Stimulated activated CD8-positive, alpha-beta memory T cell treated with anti-CD3 and anti-CD28 coated beads, Interleukin-12 subunit alpha, Interleukin-12 subunit beta, amount 100 ng/mL, for 24 hours (primary cell): Measurements from ENCODE around the gene PIGC.

Experiments used
- DNase-seq: peaks from one replicate; pipeline ENCODE4 v3.0.0-alpha.2; 2020; ENCODE audit errors: extremely low read depth

PIGC gene

DNA sequence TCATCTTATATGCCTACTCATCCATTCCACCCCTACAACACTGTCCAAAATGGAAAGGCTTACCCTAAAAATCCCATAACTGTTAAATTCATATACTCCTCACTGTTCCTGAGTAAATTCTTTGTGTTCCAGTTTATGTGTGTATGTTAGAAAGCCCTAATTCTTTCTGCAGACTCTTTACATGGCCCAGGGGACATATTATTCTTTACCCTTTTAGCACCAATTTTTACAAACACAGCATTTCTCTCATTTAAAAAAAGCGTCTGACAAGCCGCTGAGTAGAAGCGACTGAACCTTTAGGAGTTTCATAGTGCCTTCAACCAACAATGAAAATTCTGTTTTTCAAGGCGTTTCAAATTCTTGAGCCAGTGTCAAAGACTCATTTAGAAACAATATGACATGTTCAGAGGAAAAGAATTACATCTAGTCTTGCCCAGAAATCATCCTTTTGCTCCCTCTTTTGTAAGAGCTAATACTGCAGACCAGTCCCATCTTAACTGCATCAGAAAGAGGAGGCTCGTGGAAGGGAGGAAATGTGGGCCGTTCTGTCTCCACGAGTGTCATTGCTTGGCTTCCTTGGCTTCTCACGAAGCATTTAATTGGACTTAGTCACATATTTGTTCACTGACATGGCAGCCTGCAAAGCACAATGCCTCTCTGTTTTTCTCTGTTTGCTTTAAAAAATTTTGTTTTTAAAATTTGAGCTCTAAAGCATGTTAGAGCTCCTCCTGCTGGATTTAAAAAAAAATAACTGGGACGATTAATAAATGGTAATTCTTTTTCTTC is 44.7 kb downstream of the PIGC start:
- no peak for DNase-seq

DNA sequence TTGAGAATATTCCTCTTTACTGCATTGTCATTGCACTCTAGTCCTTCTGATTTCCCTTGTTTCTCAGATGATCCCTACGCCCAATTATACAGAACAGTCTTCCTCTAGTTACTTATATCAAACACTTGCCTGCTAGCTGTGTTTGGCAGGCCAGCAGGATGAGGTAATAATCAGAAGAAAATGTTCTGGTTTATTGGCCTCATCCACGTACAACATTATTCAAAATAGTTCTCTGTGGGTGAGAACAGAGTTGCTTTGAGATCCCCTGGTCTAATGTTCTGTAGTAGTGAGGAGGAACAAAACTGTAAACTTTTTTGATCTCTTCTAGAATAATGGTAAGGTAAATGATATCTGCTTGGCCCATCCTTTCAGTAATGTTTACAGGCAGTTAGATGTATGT is 45.7 kb downstream of the PIGC start:
- no peak for DNase-seq

- DNase-seq: no peak
These were observed 46.2 kb downstream of the PIGC start for GRCh38 chr1:172397633-172398032.

- DNase-seq: no peak
These were observed 46.6 kb downstream of the PIGC start for GRCh38 chr1:172397221-172397620.

- DNase-seq: no peak
These were observed 48.3 kb downstream of the PIGC start for GRCh38 chr1:172395576-172395975.

DNA sequence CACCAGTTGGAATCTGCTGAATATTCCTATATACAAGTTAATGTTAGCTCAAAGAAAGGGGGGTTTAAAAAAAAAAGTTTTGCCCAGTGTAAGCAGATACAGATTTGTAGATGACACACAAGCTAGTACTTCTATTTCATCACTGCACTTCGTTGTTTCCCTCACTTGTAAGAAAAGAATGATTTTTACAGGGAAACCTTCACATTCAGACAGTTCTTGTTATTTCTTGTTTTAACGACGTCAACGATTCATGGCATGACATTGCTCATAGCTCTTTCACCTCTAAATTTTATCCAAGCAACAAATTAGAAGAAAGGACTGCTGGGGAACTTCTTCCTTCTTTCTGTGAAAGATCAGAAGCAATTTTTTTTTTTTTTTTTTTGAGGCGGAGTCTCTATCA is 49.1 kb downstream of the PIGC start:
- DNase-seq: no peak

DNA sequence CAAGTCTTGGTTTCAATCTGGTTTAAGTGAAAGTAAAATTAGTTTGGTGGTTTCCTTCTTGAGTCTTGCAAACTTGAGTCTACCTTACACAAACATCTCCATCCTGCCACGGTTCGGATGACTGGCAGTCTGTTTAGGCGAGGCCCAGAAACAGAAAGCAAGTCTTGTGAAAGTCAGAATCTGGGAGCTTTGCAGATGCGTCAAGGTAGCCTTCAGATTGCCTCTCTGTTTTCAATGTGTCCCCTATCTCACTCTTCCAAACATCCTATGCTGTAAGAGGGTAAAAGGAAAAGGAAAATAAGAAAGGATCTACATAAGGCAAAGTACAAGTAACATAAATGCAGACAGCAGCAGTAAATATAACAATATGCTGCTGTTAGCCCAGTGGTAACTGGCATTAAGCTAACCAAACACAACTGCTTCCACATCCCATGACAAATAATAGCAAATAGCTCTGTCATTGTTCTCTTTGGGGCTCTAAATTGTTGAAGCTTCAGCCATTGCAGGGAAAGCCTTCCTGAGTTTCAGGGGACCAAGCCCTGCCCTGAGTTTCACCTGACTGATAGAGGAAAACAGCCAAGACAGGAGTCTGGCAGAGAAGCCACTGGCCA is 49.6 kb downstream of the PIGC start:
- DNase-seq: peak; percentile 21

- no peak for DNase-seq
These were observed 50.5 kb downstream of the PIGC start for GRCh38 chr1:172393354-172393753.

DNA sequence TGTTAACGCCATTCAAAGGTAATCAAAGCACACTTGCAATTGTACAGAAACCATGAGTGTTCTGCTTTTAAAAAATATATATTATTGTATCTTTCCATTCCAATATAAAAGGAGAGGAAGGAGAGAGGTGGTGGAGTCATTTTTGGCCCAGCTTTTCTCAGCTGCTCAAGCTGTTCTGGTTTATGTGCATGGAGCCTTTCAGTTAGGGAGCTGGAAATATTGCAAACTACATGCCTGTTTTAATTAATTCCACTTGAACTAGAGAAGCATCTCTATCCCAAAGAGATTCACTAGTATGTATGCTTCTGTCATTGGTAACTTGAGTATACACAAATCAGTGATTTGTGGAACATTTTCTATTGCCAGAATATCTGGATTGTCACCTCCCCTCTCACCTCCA is 51.9 kb downstream of the PIGC start:
- no peak for DNase-seq
